ENCODE results near the gene CCDC13. TPM values are rescaled to one million over a fixed set of nuclear protein-coding genes. Genes with fewer than 3 reads are reported as not detected.
A peak's percentile ranks its signal among the peaks of the same experiment; 100 is the strongest.
"Not testable (repeated sequence)": the region's sequence is repeated elsewhere in the genome, so short reads cannot be mapped to it uniquely, and the experiment has no call there.

Gene CCDC13
- total RNA-seq, result under 1 TPM in 1 of 2 experiments, not detected in 1; 0.63 TPM

- H3K27ac Mint-ChIP-seq, result peak within 1 kb of the TSS; percentile 77
- no peaks in the 10 kb centered on the region for H3K36me3 Mint-ChIP-seq (ENCODE audit: low read depth)
- H3K9me3 Mint-ChIP-seq (ENCODE audit: insufficient read depth), result no peaks in the 10 kb centered on the region
- POLR2A ChIA-PET, result no interaction called here
- peak; percentile 96 for DNase-seq
- peak within 1 kb of the TSS; percentile 79 for H3K4me3 Mint-ChIP-seq
- H3K27me3 Mint-ChIP-seq (ENCODE audit: low read depth), result peaks cover 8% of the 10 kb centered on the region
- peaks cover 12% of the 10 kb centered on the region for H3K4me1 Mint-ChIP-seq (ENCODE audit: low read depth)
- ATAC-seq, result peak; percentile 94
- CTCF ChIA-PET, result interaction anchor here (1.9 kb wide), 1 partner anchor 58 kb away, joined by 7 read pairs; no protein-coding TSS in a partner anchor
These were observed at the start of gene CCDC13 for GRCh38 chr3:42772670-42773408. CCDC13 (minus strand) TSS chr3:42773253; CDS start chr3:42758345, 14,908 bp downstream.

- peaks cover 30% of the 10 kb centered on the region for H3K27me3 Mint-ChIP-seq (ENCODE audit: low read depth)
- ChIA-PET POLR2A (no interaction called here), CTCF (interaction anchor here (1.4 kb wide), 1 partner anchor 17 kb away, joined by 3 read pairs; no protein-coding TSS in a partner anchor)
- no peaks in the 10 kb centered on the region for H3K9me3 Mint-ChIP-seq (ENCODE audit: insufficient read depth)
- ATAC-seq (no peak), DNase-seq (no peak)
- H3K36me3 Mint-ChIP-seq (ENCODE audit: low read depth), result no peaks in the 10 kb centered on the region
- H3K4me3 Mint-ChIP-seq, result no peak overlapping the region
- H3K4me1 Mint-ChIP-seq (ENCODE audit: low read depth), result peaks cover 7% of the 10 kb centered on the region
- no peak overlapping the region for H3K27ac Mint-ChIP-seq
These were observed 49.8 kb upstream of the CCDC13 start for GRCh38 chr3:42822828-42823227.

- Mint-ChIP-seq H3K36me3 (ENCODE audit: low read depth) (no peaks in the 10 kb centered on the region), H3K27me3 (ENCODE audit: low read depth) (peaks cover 12% of the 10 kb centered on the region), H3K27ac (no peak overlapping the region), H3K4me3 (no peak overlapping the region), H3K4me1 (ENCODE audit: low read depth) (peaks cover 7% of the 10 kb centered on the region), H3K9me3 (ENCODE audit: insufficient read depth) (no peaks in the 10 kb centered on the region)
- ATAC-seq (no peak), DNase-seq (no peak)
- POLR2A ChIA-PET, result no interaction called here
- CTCF ChIA-PET, result no interaction called here
These were observed 47.6 kb upstream of the CCDC13 start for GRCh38 chr3:42820746-42821051.

- ChIA-PET CTCF (interaction anchor here (0.9 kb wide), 1 partner anchor 62 kb away, joined by 3 read pairs; no protein-coding TSS in a partner anchor), POLR2A (no interaction called here)
- Mint-ChIP-seq H3K36me3 (ENCODE audit: low read depth) (no peaks in the 10 kb centered on the region), H3K9me3 (ENCODE audit: insufficient read depth) (no peaks in the 10 kb centered on the region), H3K4me3 (no peak overlapping the region), H3K27ac (no peak overlapping the region), H3K4me1 (ENCODE audit: low read depth) (peaks cover 7% of the 10 kb centered on the region), H3K27me3 (ENCODE audit: low read depth) (peaks cover 12% of the 10 kb centered on the region)
- no peak for ATAC-seq
- no peak for DNase-seq
These were observed 46.4 kb upstream of the CCDC13 start for GRCh38 chr3:42819351-42819965.

- Mint-ChIP-seq H3K36me3 (ENCODE audit: low read depth) (no peaks in the 10 kb centered on the region), H3K4me1 (ENCODE audit: low read depth) (no peaks in the 10 kb centered on the region), H3K27ac (no peak overlapping the region), H3K27me3 (ENCODE audit: low read depth) (peaks cover 15% of the 10 kb centered on the region), H3K4me3 (no peak overlapping the region), H3K9me3 (ENCODE audit: insufficient read depth) (no peaks in the 10 kb centered on the region)
- ChIA-PET CTCF (interaction anchor here (0.9 to 2.0 kb wide), 2 partner anchors 16 to 23 kb away, joined by 3 to 7 read pairs; no protein-coding TSS in a partner anchor), POLR2A (interaction anchor here (0.5 kb wide), 1 partner anchor 156 kb away, joined by 3 read pairs; no protein-coding TSS in a partner anchor)
- ATAC-seq, result no peak
- no peak for DNase-seq
These were observed 42.8 kb upstream of the CCDC13 start for GRCh38 chr3:42815826-42816225.

GRCh38 chr3:42814914-42815507 lies 42.0 kb upstream of the CCDC13 start:
- CTCF ChIA-PET, result interaction anchor here (0.9 kb wide), 1 partner anchor 24 kb away, joined by 3 read pairs; no protein-coding TSS in a partner anchor
- H3K9me3 Mint-ChIP-seq (ENCODE audit: insufficient read depth), result no peaks in the 10 kb centered on the region
- no peaks in the 10 kb centered on the region for H3K36me3 Mint-ChIP-seq (ENCODE audit: low read depth)
- POLR2A ChIA-PET, result no interaction called here
- H3K4me1 Mint-ChIP-seq (ENCODE audit: low read depth), result no peaks in the 10 kb centered on the region
- no peak overlapping the region for H3K4me3 Mint-ChIP-seq
- H3K27ac Mint-ChIP-seq, result no peak overlapping the region
- ATAC-seq (no peak), DNase-seq (no peak)
- peaks cover 15% of the 10 kb centered on the region for H3K27me3 Mint-ChIP-seq (ENCODE audit: low read depth)

GRCh38 chr3:42814246-42814645 lies 41.2 kb upstream of the CCDC13 start:
- Mint-ChIP-seq H3K36me3 (ENCODE audit: low read depth) (no peaks in the 10 kb centered on the region), H3K27ac (no peak overlapping the region), H3K9me3 (ENCODE audit: insufficient read depth) (no peaks in the 10 kb centered on the region), H3K4me3 (no peak overlapping the region), H3K27me3 (ENCODE audit: low read depth) (peaks cover 10% of the 10 kb centered on the region), H3K4me1 (ENCODE audit: low read depth) (no peaks in the 10 kb centered on the region)
- ChIA-PET POLR2A (no interaction called here), CTCF (interaction anchor here (1.2 kb wide), 1 partner anchor 25 kb away, joined by 3 read pairs; no protein-coding TSS in a partner anchor)
- no peak for ATAC-seq
- no peak for DNase-seq

GRCh38 chr3:42811118-42811883 lies 38.2 kb upstream of the CCDC13 start:
- H3K9me3 Mint-ChIP-seq (ENCODE audit: insufficient read depth); H3K4me1 Mint-ChIP-seq (ENCODE audit: low read depth); POLR2A ChIA-PET; DNase-seq; H3K4me3 Mint-ChIP-seq; ATAC-seq; CTCF ChIA-PET; H3K36me3 Mint-ChIP-seq (ENCODE audit: low read depth); H3K27ac Mint-ChIP-seq: not testable (repeated sequence)
- peaks cover 24% of the 10 kb centered on the region for H3K27me3 Mint-ChIP-seq (ENCODE audit: low read depth)

- H3K9me3 Mint-ChIP-seq (ENCODE audit: insufficient read depth); POLR2A ChIA-PET; H3K4me3 Mint-ChIP-seq; H3K4me1 Mint-ChIP-seq (ENCODE audit: low read depth); H3K27ac Mint-ChIP-seq; CTCF ChIA-PET; DNase-seq; ATAC-seq; H3K36me3 Mint-ChIP-seq (ENCODE audit: low read depth): not testable (repeated sequence)
- peaks cover 27% of the 10 kb centered on the region for H3K27me3 Mint-ChIP-seq (ENCODE audit: low read depth)
These were observed 37.7 kb upstream of the CCDC13 start for GRCh38 chr3:42810706-42811105.

- ChIA-PET CTCF (no interaction called here), POLR2A (interaction anchor here (0.6 kb wide), 1 partner anchor 22 kb away, joined by 3 read pairs; no protein-coding TSS in a partner anchor)
- H3K9me3 Mint-ChIP-seq (ENCODE audit: insufficient read depth), result no peaks in the 10 kb centered on the region
- H3K4me1 Mint-ChIP-seq (ENCODE audit: low read depth), result peaks cover 6% of the 10 kb centered on the region
- H3K27ac Mint-ChIP-seq, result no peak within 1 kb of the TSS
- DNase-seq (no peak), ATAC-seq (no peak)
- H3K4me3 Mint-ChIP-seq, result no peak within 1 kb of the TSS
- H3K36me3 Mint-ChIP-seq (ENCODE audit: low read depth), result no peaks in the 10 kb centered on the region
- peaks cover 24% of the 10 kb centered on the region for H3K27me3 Mint-ChIP-seq (ENCODE audit: low read depth)
These were observed 36.1 kb upstream of the CCDC13 start, which contains the start of gene ACKR2 for GRCh38 chr3:42809202-42809601. ACKR2 (plus strand) TSS chr3:42809445; CDS start chr3:42864503, 55,058 bp downstream.

GRCh38 chr3:42807929-42808328 lies 34.9 kb upstream of the CCDC13 start:
- ATAC-seq (no peak), DNase-seq (no peak)
- ChIA-PET POLR2A (no interaction called here), CTCF (interaction anchor here (1.4 kb wide), 1 partner anchor 24 kb away, joined by 5 read pairs; no protein-coding TSS in a partner anchor)
- Mint-ChIP-seq H3K36me3 (ENCODE audit: low read depth) (no peaks in the 10 kb centered on the region), H3K4me1 (ENCODE audit: low read depth) (peaks cover 17% of the 10 kb centered on the region), H3K27ac (no peak overlapping the region), H3K4me3 (no peak overlapping the region), H3K27me3 (ENCODE audit: low read depth) (peaks cover 24% of the 10 kb centered on the region), H3K9me3 (ENCODE audit: insufficient read depth) (no peaks in the 10 kb centered on the region)
